ENCODE results near the gene DSE.

GRCh38 chr6:116439522-116440051 is 68.8 kb downstream of the DSE start:
- no peak for TF ChIP-seq CTCF (conservative IDR thresholded peaks at IDR 0.05)
- no peak for TF ChIP-seq EZH2 (IDR thresholded peaks at IDR 0.05; ENCODE audit: low read depth)

All from PC-9 (cell line).